BJ (cell line): ENCODE results near the gene PLAGL1. TPM values are rescaled to one million over a fixed set of nuclear protein-coding genes. Genes with fewer than 3 reads are reported as not detected.
"Not testable (repeated sequence)": the region's sequence is repeated elsewhere in the genome, so short reads cannot be mapped to it uniquely, and the experiment has no call there.

Experiments used
- CTCF ChIA-PET: fragments of 350-600 bp; formaldehyde crosslinking; extraction: SDS; loops from one replicate; lab custom pipeline; 2021; ENCODE audit warnings: antibody characterized with exemption, inconsistent platforms; lab: Yijun Ruan, JAX
- POLR2A ChIA-PET: fragments of 300-600 bp; sonication (Branson Sonifier 250); formaldehyde crosslinking; extraction: SDS; loops from one replicate; lab custom pipeline; 2021; ENCODE audit warnings: antibody characterized with exemption; lab: Charles Lee
- DNase-seq: peaks from one replicate; pipeline ENCODE4 v3.0.0-alpha.2; 2011; ENCODE audit warnings: low read depth
- H3K27me3 ChIP-seq: 2 replicates; pipeline ENCODE4 v1.6.0; 2011; ENCODE audit warnings: low read length; ENCODE audit not compliant: control insufficient read depth, insufficient read depth
- H3K36me3 ChIP-seq: 2 replicates; pipeline ENCODE4 v1.5.1; 2011; ENCODE audit warnings: low read length; ENCODE audit not compliant: control insufficient read depth, insufficient read depth
- H3K4me3 ChIP-seq: 2 replicates; pipeline ENCODE4 v1.5.1; 2011; ENCODE audit warnings: low read depth, mild to moderate bottlenecking, control low read depth, low read length
- CTCF ChIP-seq: IDR thresholded peaks from 2 replicates; pipeline ENCODE4 v1.5.1; 2011; ENCODE audit warnings: low read depth, mild to moderate bottlenecking, control low read depth, inconsistent platforms, low read length, moderate library complexity; ENCODE audit not compliant: insufficient read depth
- polyA plus RNA-seq: library from polyadenylated mRNA; depleted of rRNA; stranded (reverse); fragments of >200 nt; gene quantifications from 2 replicates; pipeline ENCODE4 v1.2.3, GENCODE V29; 2011

The PLAGL1 gene
- polyA plus RNA-seq, 1 experiment = 68.0 TPM

GRCh38 chr6:144047688-144048087 lies 39.6 kb upstream of the PLAGL1 start:
- Histone ChIP-seq H3K27me3 (peaks cover 3% of the 10 kb centered on the region; the same call in 1 of the 2 replicates), H3K36me3 (no peaks in the 10 kb centered on the region), H3K4me3 (no peak overlapping the region)
- no peak for DNase-seq
- TF ChIP-seq CTCF = no peak
- ChIA-PET CTCF (interaction anchor here (0.7 kb wide), 2 partner anchors 9 to 16 kb away, joined by 3 read pairs; no protein-coding TSS in a partner anchor), POLR2A (no interaction called here)

- CTCF ChIA-PET = interaction anchor here (1.1 kb wide), 1 partner anchor 9 kb away, joined by 3 read pairs; no protein-coding TSS in a partner anchor
- not testable (repeated sequence) for DNase-seq, H3K36me3 ChIP-seq
Measured at GRCh38 chr6:144046672-144047071, 38.6 kb upstream of the PLAGL1 start.

GRCh38 chr6:144044989-144045388 lies 36.9 kb upstream of the PLAGL1 start:
- POLR2A ChIA-PET, CTCF ChIA-PET, H3K4me3 ChIP-seq, H3K36me3 ChIP-seq, DNase-seq, H3K27me3 ChIP-seq: not testable (repeated sequence)

More at GRCh38 chr6:144046672-144047071, 38.6 kb upstream of the PLAGL1 start:
- H3K4me3 ChIP-seq, POLR2A ChIA-PET, H3K27me3 ChIP-seq: not testable (repeated sequence)

- Histone ChIP-seq H3K4me3 (peak overlapping the region; percentile 26; the same call in 1 of the 2 replicates), H3K27me3 (no peaks in the 10 kb centered on the region), H3K36me3 (no peaks in the 10 kb centered on the region)
- ChIA-PET CTCF (interaction anchor here (1.6 kb wide), 1 partner anchor 95 kb away, joined by 3 read pairs; no protein-coding TSS in a partner anchor), POLR2A (no interaction called here)
- TF ChIP-seq CTCF = no peak
- no peak for DNase-seq
Measured at GRCh38 chr6:144036835-144037195, 28.8 kb upstream of the PLAGL1 start.

GRCh38 chr6:144036064-144036834 lies 28.2 kb upstream of the PLAGL1 start:
- peak; percentile 32 for DNase-seq
- 0 out of 2 replicates have a peak, but pooled peaks have one; percentile 12 for TF ChIP-seq CTCF
- POLR2A ChIA-PET = no interaction called here
- Histone ChIP-seq H3K4me3 (peak overlapping the region; percentile 26), H3K36me3 (no peaks in the 10 kb centered on the region), H3K27me3 (no peaks in the 10 kb centered on the region)
- CTCF ChIA-PET = interaction anchor here (1.6 kb wide), 1 partner anchor 95 kb away, joined by 3 read pairs; no protein-coding TSS in a partner anchor

GRCh38 chr6:144035416-144035815 lies 27.4 kb upstream of the PLAGL1 start:
- Histone ChIP-seq H3K36me3 (no peaks in the 10 kb centered on the region), H3K4me3 (no peak overlapping the region), H3K27me3 (no peaks in the 10 kb centered on the region)
- DNase-seq = no peak
- ChIA-PET CTCF (interaction anchor here (0.6 to 1.3 kb wide), 2 partner anchors 95 to 438 kb away, joined by 3 to 5 read pairs; no protein-coding TSS in a partner anchor), POLR2A (no interaction called here)
- no peak for TF ChIP-seq CTCF
